Testis (tissue), 3 donors: ENCODE measurements around the gene OPALIN. TPM values are rescaled to one million over a fixed set of nuclear protein-coding genes. Genes with fewer than 3 reads are reported as not detected.

ENCODE experiments used
- DNase-seq: peaks from one replicate; pipeline ENCODE4 v3.0.0-alpha.2; 2019
- H3K27ac ChIP-seq, 2 donors: fragments of 200-600 bp; sonication (generic); one replicate each; pipeline ENCODE4 v1.5.1; 2019
- H3K27me3 ChIP-seq: fragments of 200-600 bp; sonication (generic); one replicate; pipeline ENCODE4 v1.5.1; 2019
- H3K36me3 ChIP-seq: fragments of 200-600 bp; sonication (generic); one replicate; pipeline ENCODE4 v1.5.1; 2017; ENCODE audit warnings: low read depth; ENCODE audit errors: missing control alignments
- H3K4me1 ChIP-seq: fragments of 200-600 bp; sonication (generic); one replicate; pipeline ENCODE4 v1.5.1; 2019
- H3K4me3 ChIP-seq, 2 donors: fragments of 200-600 bp; sonication (generic); one replicate each; pipeline ENCODE4 v1.5.1; 2017 to 2019
- H3K9me3 ChIP-seq: fragments of 200-600 bp; sonication (generic); one replicate; pipeline ENCODE4 v1.5.1; 2017
- POLR2A ChIP-seq: fragments of 450-650 bp; IDR thresholded peaks from one replicate; pipeline ENCODE4 v1.6.1; 2017; ENCODE audit warnings: antibody characterized with exemption, mild to moderate bottlenecking, moderate library complexity
- WGBS, 2 donors: methylation state at CpG; one replicate each; pipeline ENCODE4 v1.1.5; 2018; 5-methylcytosine and 5-hydroxymethylcytosine counted together
- intact Hi-C: fragments of 100-400 bp; cut with DNase I; formaldehyde crosslinking; loops from one replicate; pipeline ENCODE4 v1.15.1; 2023; ENCODE audit warnings: low total_unique reads
- polyA plus RNA-seq: library from polyadenylated mRNA; stranded (reverse); fragments of 350-450 nt; fragmentation: Illumina TruSeq; extraction: RNeasy Lipid Tissue Mini Kit (QIAGEN cat#74804); gene quantifications from one replicate; pipeline ENCODE4 v1.2.3, GENCODE V29; 2014; ENCODE audit warnings: low read depth, low replicate concordance; ENCODE audit not compliant: insufficient read depth
- total RNA-seq, 2 donors: library from RNA; depleted of rRNA; stranded (reverse); fragments of >200 nt; gene quantifications; one replicate each; pipeline ENCODE4 v1.2.3, GENCODE V29; 2016
- TF ChIP-seq, protein P1 (sequence below), 3 experiments: fragments of 450-650 bp in 2 of 3; fragments of 200-600 bp in 1 of 3; sonication (generic) in 1 of 3; IDR thresholded peaks; one replicate each; pipeline ENCODE4 v1.5.1; 2016 to 2019; ENCODE audit warnings: antibody characterized with exemption in 3 of 3, mild to moderate bottlenecking in 2 of 3, moderate library complexity in 1 of 3

OPALIN gene
- total and polyA plus RNA-seq, 3 donors from 2014 or later, result not detected

DNA sequence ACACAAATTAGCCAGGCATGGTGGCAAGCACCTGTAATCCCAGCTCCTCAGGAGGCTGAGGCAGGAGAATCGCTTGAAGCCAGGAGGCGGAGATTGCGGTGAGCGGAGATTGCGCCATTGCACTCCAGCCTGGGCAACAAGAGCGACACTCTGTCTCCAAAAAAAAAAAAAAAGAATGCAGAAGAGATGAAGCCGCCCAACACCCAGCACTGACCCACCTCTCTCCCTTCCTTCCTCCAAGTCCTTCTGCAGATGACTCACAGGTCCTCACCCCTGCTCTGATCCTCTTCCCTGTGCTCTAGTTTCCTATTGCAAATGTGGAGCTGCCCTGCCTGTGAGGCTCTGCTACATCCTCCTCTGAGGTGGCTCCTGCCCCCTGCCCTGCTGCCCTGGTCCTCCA is 22.0 kb upstream of the OPALIN start:
- intact Hi-C loops, result no loop called here
- WGBS, 2 donors, result 89 to 94% methylated on average over 7 of the region's 7 CpGs

DNA sequence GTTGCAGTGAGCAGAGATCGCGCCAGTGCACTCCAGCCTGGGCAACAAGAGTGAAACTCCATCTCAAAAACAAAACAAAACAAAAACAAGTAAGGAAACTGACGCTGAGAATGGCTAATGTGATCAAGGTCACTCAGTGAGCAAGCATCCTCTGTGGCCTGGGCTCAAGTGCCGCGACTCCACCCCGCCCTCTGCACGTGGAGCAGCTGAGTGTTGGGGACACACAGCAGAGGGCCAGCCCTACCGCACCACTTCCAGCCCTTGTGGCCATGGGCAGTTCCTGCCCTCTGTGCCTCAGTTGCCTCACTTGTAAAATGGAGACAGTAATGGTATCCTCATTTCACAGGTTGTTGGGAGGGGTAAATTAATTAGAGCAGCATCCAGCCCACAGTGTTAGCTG is 21.0 kb upstream of the OPALIN start:
- H3K36me3 ChIP-seq, result no peaks in the 10 kb centered on the region
- no peaks in the 10 kb centered on the region for H3K4me1 ChIP-seq
- H3K4me3 ChIP-seq, result no peak overlapping the region
- intact Hi-C loops, result no loop called here
- DNase-seq, result no peak
- 73 to 77% methylated on average over 8 of the region's 8 CpGs for WGBS, 2 donors
- H3K27me3 ChIP-seq, result no peaks in the 10 kb centered on the region
- H3K27ac ChIP-seq, result no peak overlapping the region
- TF ChIP-seq, protein P1, sequence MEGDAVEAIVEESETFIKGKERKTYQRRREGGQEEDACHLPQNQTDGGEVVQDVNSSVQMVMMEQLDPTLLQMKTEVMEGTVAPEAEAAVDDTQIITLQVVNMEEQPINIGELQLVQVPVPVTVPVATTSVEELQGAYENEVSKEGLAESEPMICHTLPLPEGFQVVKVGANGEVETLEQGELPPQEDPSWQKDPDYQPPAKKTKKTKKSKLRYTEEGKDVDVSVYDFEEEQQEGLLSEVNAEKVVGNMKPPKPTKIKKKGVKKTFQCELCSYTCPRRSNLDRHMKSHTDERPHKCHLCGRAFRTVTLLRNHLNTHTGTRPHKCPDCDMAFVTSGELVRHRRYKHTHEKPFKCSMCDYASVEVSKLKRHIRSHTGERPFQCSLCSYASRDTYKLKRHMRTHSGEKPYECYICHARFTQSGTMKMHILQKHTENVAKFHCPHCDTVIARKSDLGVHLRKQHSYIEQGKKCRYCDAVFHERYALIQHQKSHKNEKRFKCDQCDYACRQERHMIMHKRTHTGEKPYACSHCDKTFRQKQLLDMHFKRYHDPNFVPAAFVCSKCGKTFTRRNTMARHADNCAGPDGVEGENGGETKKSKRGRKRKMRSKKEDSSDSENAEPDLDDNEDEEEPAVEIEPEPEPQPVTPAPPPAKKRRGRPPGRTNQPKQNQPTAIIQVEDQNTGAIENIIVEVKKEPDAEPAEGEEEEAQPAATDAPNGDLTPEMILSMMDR (IDR thresholded peaks at IDR 0.05), result no peak
- no peak for TF ChIP-seq POLR2A
- no peaks in the 10 kb centered on the region for H3K9me3 ChIP-seq

More for the DNA sequence above, 22.0 kb upstream of the OPALIN start:
- H3K36me3 ChIP-seq, result no peaks in the 10 kb centered on the region
- no peaks in the 10 kb centered on the region for H3K27me3 ChIP-seq
- no peak overlapping the region for H3K27ac ChIP-seq
- TF ChIP-seq, protein P1 (IDR thresholded peaks at IDR 0.05), result no peak
- no peak for TF ChIP-seq POLR2A
- DNase-seq, result no peak
- no peaks in the 10 kb centered on the region for H3K4me1 ChIP-seq
- H3K4me3 ChIP-seq, result no peak overlapping the region
- H3K9me3 ChIP-seq, result no peaks in the 10 kb centered on the region

DNA sequence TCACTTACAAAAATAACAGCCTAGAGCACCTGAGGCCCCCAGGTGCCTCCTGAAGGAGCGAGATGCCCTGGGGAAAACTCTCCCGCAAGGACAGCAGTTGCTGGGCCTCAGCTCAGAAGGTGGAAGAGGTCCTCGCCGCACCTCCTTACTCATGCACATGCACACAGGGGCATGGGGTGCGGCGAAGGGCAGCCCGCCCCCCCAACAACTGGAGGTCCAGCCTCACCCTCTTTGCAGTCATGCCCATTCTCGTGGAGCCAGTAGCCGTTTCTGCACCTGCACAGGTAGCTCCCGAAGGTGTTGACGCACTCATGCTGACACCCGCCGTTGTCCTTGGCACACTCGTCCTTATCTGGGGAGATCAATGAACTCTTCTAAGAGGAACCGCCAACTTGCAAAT is 19.9 kb upstream of the OPALIN start:
- Histone ChIP-seq H3K4me3 (no peak overlapping the region), H3K27ac (no peak overlapping the region), H3K4me1 (no peaks in the 10 kb centered on the region), H3K36me3 (no peaks in the 10 kb centered on the region), H3K27me3 (no peaks in the 10 kb centered on the region), H3K9me3 (no peaks in the 10 kb centered on the region)
- no peak for DNase-seq
- 88 to 94% methylated on average over 10 to 15 of the region's 15 CpGs for WGBS, 2 donors
- TF ChIP-seq, protein P1 (IDR thresholded peaks at IDR 0.05), result no peak
- no peak for TF ChIP-seq POLR2A
- intact Hi-C loops, result no loop called here

DNA sequence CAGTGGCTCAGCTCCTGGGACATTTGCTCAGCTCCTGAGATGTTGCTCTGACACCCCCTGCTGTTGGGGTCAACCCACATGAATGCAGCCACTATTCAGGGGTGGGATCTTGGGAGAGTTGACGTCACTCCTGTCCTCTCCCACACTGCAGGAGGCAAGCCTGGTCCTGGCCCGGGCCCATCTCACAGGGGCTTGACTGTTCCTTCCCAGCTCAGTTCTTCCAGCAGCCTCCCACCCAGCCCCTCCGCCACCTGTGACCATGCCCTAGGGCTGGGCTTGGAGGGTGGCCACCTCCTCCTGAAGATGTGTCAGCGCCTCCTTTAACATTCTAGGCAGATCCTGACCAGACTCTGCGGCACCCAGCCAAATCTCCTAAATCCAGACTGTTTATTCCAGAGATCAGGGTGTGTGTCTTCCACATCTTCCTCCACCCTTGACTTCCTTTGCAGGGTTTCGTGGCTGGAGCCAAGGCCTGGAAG is 19.1 kb upstream of the OPALIN start:
- H3K36me3 ChIP-seq, result no peaks in the 10 kb centered on the region
- H3K27me3 ChIP-seq, result no peaks in the 10 kb centered on the region
- 59 to 62% methylated on average over 5 to 6 of the region's 6 CpGs for WGBS, 2 donors
- H3K4me3 ChIP-seq, result no peak overlapping the region
- H3K9me3 ChIP-seq, result no peaks in the 10 kb centered on the region
- intact Hi-C loops, result no loop called here
- TF ChIP-seq, protein P1 (IDR thresholded peaks at IDR 0.05), result no peak
- TF ChIP-seq POLR2A, result no peak
- peak; percentile 36 for DNase-seq
- no peaks in the 10 kb centered on the region for H3K4me1 ChIP-seq
- H3K27ac ChIP-seq, result no peak overlapping the region

DNA sequence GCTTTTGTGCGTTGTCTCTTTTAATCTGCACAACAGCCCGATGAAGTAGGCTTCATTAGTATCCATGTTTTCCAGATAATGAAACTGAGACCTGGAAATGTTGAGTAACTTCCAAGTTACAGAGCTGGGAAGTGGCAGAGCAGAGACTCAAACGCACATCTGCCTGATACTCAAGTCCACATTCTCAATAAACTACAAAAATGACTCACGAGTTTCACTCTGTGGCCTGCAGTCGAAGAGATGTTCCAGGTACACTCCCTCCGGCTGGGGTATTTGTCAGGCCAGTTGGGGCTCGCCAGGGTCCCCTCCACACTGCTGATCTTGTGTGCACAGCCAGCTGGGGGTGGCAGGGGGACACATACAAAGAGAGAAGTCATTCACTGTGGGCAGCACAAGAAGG is 17.7 kb upstream of the OPALIN start:
- intact Hi-C loops, result no loop called here
- Histone ChIP-seq H3K36me3 (no peaks in the 10 kb centered on the region), H3K9me3 (no peaks in the 10 kb centered on the region), H3K4me1 (no peaks in the 10 kb centered on the region), H3K27me3 (no peaks in the 10 kb centered on the region), H3K4me3 (no peak overlapping the region), H3K27ac (no peak overlapping the region)
- no peak for DNase-seq
- 70 to 75% methylated on average over 3 to 7 of the region's 7 CpGs for WGBS, 2 donors
- TF ChIP-seq, protein P1 (IDR thresholded peaks at IDR 0.05), result no peak
- no peak for TF ChIP-seq POLR2A
